Heart left ventricle (tissue), 16 donors: Measurements from ENCODE around the gene MCC. TPM values are rescaled to one million over a fixed set of nuclear protein-coding genes. Genes with fewer than 3 reads are reported as not detected.
A peak's percentile ranks its signal among the peaks of the same experiment; 100 is the strongest.

Experiments
- ATAC-seq, 4 donors: fragments of 200-7000 bp; cut with Tn5 transposase; one replicate each; pipeline ENCODE4 v1.9.1; 2020 to 2022; ENCODE audit warnings: moderate library complexity in 4 of 4, mild to moderate bottlenecking in 3 of 4, moderate number of reproducible peaks in 1 of 4
- DNase-seq, 5 donors: peaks; one replicate each; pipeline ENCODE4 v3.0.0-alpha.2; 2020
- H3K27ac ChIP-seq, 12 donors: fragments of 200-600 bp; sonication (generic) in 4 of 12; one replicate each; pipeline versions ENCODE4 v1.5.0 to v1.8.0; 2016 to 2022; ENCODE audit warnings: mild to moderate bottlenecking in 2 of 12
- H3K27me3 ChIP-seq, 9 donors: fragments of 200-600 bp; sonication (generic) in 2 of 9; one replicate each; pipeline versions ENCODE4 v1.5.1 to v1.8.0; 2016 to 2022; ENCODE audit warnings: mild to moderate bottlenecking in 3 of 9
- H3K36me3 ChIP-seq, 9 donors: fragments of 200-600 bp; sonication (generic) in 2 of 9; one replicate each; pipeline versions ENCODE4 v1.5.0 to v1.8.0; 2018 to 2022; ENCODE audit warnings: mild to moderate bottlenecking in 2 of 9
- H3K4me1 ChIP-seq, 12 donors: fragments of 200-600 bp; sonication (generic) in 4 of 12; one replicate each; pipeline versions ENCODE4 v1.5.0 to v1.8.0; 2016 to 2022; ENCODE audit warnings: mild to moderate bottlenecking in 3 of 12
- H3K4me3 ChIP-seq, 12 donors: fragments of 200-600 bp; sonication (generic) in 4 of 12; one replicate each; pipeline versions ENCODE4 v1.5.0 to v1.8.0; 2017 to 2022; ENCODE audit warnings: mild to moderate bottlenecking in 9 of 12, moderate library complexity in 4 of 12
- H3K9me3 ChIP-seq, 12 donors: fragments of 200-600 bp; sonication (generic) in 4 of 12; one replicate each; pipeline versions ENCODE4 v1.5.0 to v1.8.0; 2016 to 2022; ENCODE audit warnings: mild to moderate bottlenecking in 1 of 12
- CTCF ChIP-seq, 12 donors: fragments of 200-600 bp; sonication (generic) in 4 of 12; IDR thresholded peaks; one replicate each; pipeline versions ENCODE4 v1.5.0 to v1.8.0; 2018 to 2022; ENCODE audit warnings: antibody characterized with exemption in 12 of 12, mild to moderate bottlenecking in 5 of 12
- POLR2A ChIP-seq, 2 donors: fragments of 450-650 bp; IDR thresholded peaks; one replicate each; pipeline ENCODE4 v1.6.1; 2017; ENCODE audit warnings: antibody characterized with exemption in 2 of 2, mild to moderate bottlenecking in 2 of 2, moderate library complexity in 2 of 2
- WGBS, 4 donors: extraction: QIAGEN DNeasy Blood & Tissue Kit in 2 of 4; methylation state at CpG; one replicate each; pipeline versions ENCODE4 v1.1.5 to v1.1.7; 2013 to 2018; 5-methylcytosine and 5-hydroxymethylcytosine counted together
- intact Hi-C, 10 donors: fragments of 100-400 bp; cut with DNase I; formaldehyde crosslinking; loops; one replicate each; pipeline versions ENCODE4 v1.11.1 to v1.14.2; 2022
- polyA plus RNA-seq, 2 donors: library from polyadenylated mRNA; stranded (reverse); fragments of 200-250 nt; gene quantifications; one replicate each; pipeline ENCODE4 v1.2.3, GENCODE V29; 2013
- total RNA-seq, 9 donors: library from RNA; depleted of rRNA in 2 of 9; stranded (reverse); fragments of >200 nt in 2 of 9; fragmentation: NEBNext Ultra II Directional in 3 of 9; extraction: Animal tissue kit (Norgen Biotek cat#: 25700) in 3 of 9; gene quantifications; one replicate each; pipeline versions ENCODE4 v1.1.0 to v1.2.4, GENCODE V29; 2016 to 2023
- donor health status: ischemic (EF 13 %, LVEDD 7.1; RV severe dilation, severe dysfunction).
- donor health status: healthy with polysubstance abuse.
- donor health status: DM: no; HTN: yes; CAD: no.
- donor health status: DM: no; HTN: no; CAD: no.
- donor health status: ischemic (EF 25% LVEDD 6.9; RV normal size, moderate dysfunction).
- donor health status: ischemic (EF 25% LVEDD 5.7; RV mildly dilated, moderate dysfunction).
- donor health status: healthy.
- donor health status: DM: yes; HTN: yes; CAD: no.
- donor health status: ischemic (EF 35%, LVEDD 5.7; RV mildly dilated, moderate dysfunction).
- donor health status: nonischemic (EF 11% LVEDD 7.7; RV severe dilation, severe dysfunction).
- donor health status: DM: yes; HTN: yes; CAD: no.
- donor health status: PGD.
- donor health status: ischemic (EF 29% LVEDD 5.4; RV normal size, mild dysfunction).
- donor health status: nonischemic (EF 23%, LVEDD 6.1; RV moderate dilation, normal function).

Gene MCC
- total and polyA plus RNA-seq, 11 donors: 6.1 to 33.8 (median 24.3) TPM

GRCh38 chr5:113166261-113166660, 322.0 kb downstream of the MCC start:
- intact Hi-C loops: no loop called here
- peak; percentile 47 to 70 (median 59) for ATAC-seq
- no peak overlapping the region for H3K4me3 ChIP-seq

GRCh38 chr5:113164021-113164420, 324.2 kb downstream of the MCC start:
- H3K27ac ChIP-seq: no peak overlapping the region
- H3K4me3 ChIP-seq: no peak overlapping the region
- H3K9me3 ChIP-seq: no peaks in the 10 kb centered on the region
- 30 to 60% (median 46%) methylated on average over 1 of the region's 1 CpG for WGBS, 4 donors
- peak in 1 of 4 donors; percentile 23 for ATAC-seq
- TF ChIP-seq CTCF (IDR thresholded peaks at IDR 0.05): no peak
- no peaks in the 10 kb centered on the region for H3K27me3 ChIP-seq
- no peaks in the 10 kb centered on the region for H3K36me3 ChIP-seq
- H3K4me1 ChIP-seq: peaks cover 0 to 72% (median 42%) of the 10 kb centered on the region in 12 donors
- no peak for DNase-seq
- intact Hi-C loops: no loop called here

More at GRCh38 chr5:113166261-113166660, 322.0 kb downstream of the MCC start:
- H3K36me3 ChIP-seq: no peaks in the 10 kb centered on the region
- TF ChIP-seq CTCF (IDR thresholded peaks at IDR 0.05) (no peak), POLR2A (IDR thresholded peaks at IDR 0.05) (no peak)
- no peak for DNase-seq
- H3K9me3 ChIP-seq: no peaks in the 10 kb centered on the region
- H3K4me1 ChIP-seq: peaks cover 0 to 88% (median 58%) of the 10 kb centered on the region in 12 donors
- no peak overlapping the region for H3K27ac ChIP-seq
- no peaks in the 10 kb centered on the region for H3K27me3 ChIP-seq
- WGBS, 4 donors: 39 to 60% (median 50%) methylated on average over 4 of the region's 4 CpGs

- no peak for ATAC-seq
- Histone ChIP-seq H3K9me3 (no peaks in the 10 kb centered on the region), H3K36me3 (no peaks in the 10 kb centered on the region), H3K4me3 (no peak overlapping the region), H3K27ac (no peak overlapping the region), H3K27me3 (no peaks in the 10 kb centered on the region), H3K4me1 (peaks cover 0 to 66% (median 42%) of the 10 kb centered on the region in 12 donors)
- intact Hi-C loops: no loop called here
- DNase-seq: no peak
- TF ChIP-seq CTCF (IDR thresholded peaks at IDR 0.05) (no peak), POLR2A (IDR thresholded peaks at IDR 0.05) (no peak)
- 86 to 93% (median 91%) methylated on average over 2 of the region's 2 CpGs for WGBS, 4 donors
These were observed 324.9 kb downstream of the MCC start for GRCh38 chr5:113163328-113163727.

GRCh38 chr5:113162770-113163169, 325.5 kb downstream of the MCC start:
- peak overlapping the region in 1 of 12 donors; percentile 33 for H3K27ac ChIP-seq
- TF ChIP-seq POLR2A (IDR thresholded peaks at IDR 0.05): no peak
- no peak for TF ChIP-seq CTCF (IDR thresholded peaks at IDR 0.05)
- no peaks in the 10 kb centered on the region for H3K9me3 ChIP-seq
- no peak overlapping the region for H3K4me3 ChIP-seq
- no peaks in the 10 kb centered on the region for H3K27me3 ChIP-seq
- WGBS, 4 donors: 40 to 50% (median 46%) methylated on average over 3 of the region's 3 CpGs
- no peaks in the 10 kb centered on the region for H3K36me3 ChIP-seq
- DNase-seq: no peak
- intact Hi-C loops: no loop called here
- H3K4me1 ChIP-seq: peaks cover 0 to 71% (median 43%) of the 10 kb centered on the region in 12 donors
- ATAC-seq: no peak
